Skeletal muscle cell (primary cell): ENCODE results near the gene LBX2.

ENCODE experiments used
- DNase-seq: peaks from one replicate; pipeline ENCODE4 v3.0.0-alpha.2; 2010; ENCODE audit warnings: low read depth
- H3K4me3 ChIP-seq: 2 replicates; pipeline ENCODE4 v1.5.1; 2011; ENCODE audit warnings: low read depth, mild to moderate bottlenecking, control low read depth, low read length, moderate library complexity

Gene LBX2, protein sequence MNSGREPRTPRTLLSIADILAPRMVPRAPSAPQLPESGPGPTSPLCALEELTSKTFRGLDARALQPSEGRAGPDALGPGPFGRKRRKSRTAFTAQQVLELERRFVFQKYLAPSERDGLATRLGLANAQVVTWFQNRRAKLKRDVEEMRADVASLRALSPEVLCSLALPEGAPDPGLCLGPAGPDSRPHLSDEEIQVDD

DNA sequence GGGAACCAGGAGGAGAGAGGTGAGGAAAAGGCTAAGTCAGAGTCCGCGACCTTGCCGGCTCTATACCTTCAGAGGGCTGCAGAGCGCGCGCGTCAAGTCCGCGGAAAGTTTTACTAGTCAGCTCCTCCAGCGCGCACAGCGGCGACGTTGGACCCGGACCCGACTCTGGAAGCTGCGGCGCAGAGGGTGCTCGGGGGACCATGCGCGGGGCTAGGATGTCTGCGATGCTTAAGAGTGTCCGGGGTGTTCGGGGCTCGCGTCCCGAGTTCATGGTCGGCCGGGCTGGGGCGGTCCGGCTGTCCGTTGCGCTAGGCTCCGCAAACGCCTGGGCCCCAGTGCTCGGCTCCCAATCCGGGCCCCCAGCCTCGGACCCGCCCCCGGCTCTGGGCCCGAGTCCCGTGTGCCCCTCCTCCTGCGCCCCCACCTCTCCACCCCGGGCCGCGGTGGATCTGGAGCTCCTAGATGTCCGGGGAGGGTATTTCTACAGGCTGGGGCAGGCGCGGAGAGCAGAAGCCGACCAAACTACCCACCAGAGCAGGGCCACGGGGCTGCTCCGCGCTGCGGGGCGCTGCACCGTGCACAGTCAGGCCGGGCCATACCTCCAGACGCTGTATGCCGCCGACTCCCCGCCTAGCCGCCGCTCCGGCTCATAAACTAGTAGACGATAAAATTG is at the start of gene LBX2:
TSS of gene LBX2 (minus strand) at position 337 of the 673 bp plus-strand sequence. CDS start at position 271, 66 bp downstream.
- DNase-seq: no peak
- peak within 1 kb of the TSS; percentile 41 for H3K4me3 ChIP-seq

DNA sequence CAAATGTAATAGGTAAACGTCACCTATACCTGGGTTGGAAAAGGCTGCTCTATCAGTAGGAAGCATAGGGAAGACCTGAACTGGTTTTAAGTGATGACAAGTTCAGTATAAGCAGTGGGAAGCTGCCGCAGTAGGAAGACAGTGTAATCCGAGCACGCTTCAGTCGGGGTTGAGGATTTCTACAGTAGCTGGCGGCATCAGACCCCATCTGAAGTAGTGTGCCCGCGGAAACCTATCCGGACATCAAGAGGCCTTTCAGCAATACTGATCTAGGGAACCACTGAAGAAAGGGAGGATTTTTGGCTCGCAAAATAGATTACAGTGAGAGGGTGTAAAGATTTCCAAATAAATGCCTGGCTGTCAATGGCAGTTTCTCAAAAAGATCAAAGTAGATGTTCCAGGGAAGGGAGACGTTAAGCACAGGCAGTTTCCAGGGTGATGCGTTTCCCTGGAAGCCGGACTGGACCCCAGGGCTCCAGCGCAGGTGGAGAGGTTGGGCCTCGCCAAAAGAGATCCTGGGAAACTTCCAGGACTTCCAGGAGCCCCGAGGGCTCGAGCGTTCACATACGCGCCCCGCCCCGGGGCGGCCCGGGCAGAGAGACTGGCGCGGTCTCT is 49.0 kb upstream of the LBX2 start:
- H3K4me3 ChIP-seq: peak overlapping the region; percentile 64
- no peak for DNase-seq

DNA sequence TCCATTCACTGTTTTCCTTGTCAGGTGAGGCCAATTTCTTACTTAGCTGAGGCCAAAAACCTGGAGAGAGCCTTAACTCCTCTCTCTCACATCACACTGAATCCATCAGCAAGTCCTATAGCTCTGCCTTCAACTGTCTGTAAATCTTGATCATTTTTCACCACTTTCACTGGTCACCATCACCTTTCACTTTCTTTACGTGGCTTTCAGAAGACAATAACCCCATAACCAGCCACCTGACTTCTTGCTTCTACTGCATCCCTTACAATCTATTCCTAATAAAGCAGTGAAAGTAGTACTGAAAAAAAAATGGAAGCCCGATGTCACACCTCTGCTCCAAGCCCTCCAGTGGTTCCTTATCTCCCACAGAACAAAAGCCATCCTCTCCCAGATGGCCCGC is 46.6 kb upstream of the LBX2 start:
- DNase-seq: no peak
- H3K4me3 ChIP-seq: no peak overlapping the region

DNA sequence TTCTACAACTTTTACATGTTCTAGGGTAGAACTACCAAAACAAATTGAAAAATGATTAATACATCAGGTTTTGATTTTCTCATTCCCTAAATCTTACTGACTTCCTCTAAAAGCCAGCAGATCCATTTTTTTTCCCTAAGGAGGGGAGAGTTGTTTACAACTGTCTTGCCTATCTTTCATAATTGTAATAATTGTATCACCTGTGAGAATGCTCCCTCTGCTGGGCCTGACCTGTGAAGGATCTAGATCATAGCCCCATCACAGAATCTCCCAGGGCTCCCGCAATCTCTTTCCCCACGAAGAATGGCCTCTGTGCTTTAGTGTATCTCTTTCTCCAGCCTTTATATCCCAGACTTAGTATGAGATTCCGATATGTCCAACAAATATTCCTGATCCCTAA is 45.2 kb upstream of the LBX2 start:
- DNase-seq: no peak
- H3K4me3 ChIP-seq: no peak overlapping the region

DNA sequence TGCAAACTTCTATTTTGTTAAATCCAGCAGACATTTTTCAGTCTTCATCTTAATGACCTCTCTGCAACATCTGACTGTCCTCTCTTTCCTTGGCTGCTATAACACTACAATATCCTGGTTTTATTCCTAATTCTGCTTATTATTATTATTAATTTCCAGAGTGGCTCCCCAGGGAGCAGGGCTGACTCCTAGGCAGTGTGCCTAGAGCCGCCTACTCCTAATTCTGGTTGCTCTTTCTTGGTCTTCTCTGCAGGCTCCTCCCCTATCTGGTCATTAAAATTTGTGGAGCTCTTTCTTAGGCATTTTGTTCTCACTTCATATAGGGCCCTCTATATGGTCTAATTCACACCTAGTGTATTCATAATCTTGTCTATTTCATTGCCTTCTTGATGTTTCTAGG is 43.6 kb upstream of the LBX2 start:
- no peak overlapping the region for H3K4me3 ChIP-seq
- no peak for DNase-seq

DNA sequence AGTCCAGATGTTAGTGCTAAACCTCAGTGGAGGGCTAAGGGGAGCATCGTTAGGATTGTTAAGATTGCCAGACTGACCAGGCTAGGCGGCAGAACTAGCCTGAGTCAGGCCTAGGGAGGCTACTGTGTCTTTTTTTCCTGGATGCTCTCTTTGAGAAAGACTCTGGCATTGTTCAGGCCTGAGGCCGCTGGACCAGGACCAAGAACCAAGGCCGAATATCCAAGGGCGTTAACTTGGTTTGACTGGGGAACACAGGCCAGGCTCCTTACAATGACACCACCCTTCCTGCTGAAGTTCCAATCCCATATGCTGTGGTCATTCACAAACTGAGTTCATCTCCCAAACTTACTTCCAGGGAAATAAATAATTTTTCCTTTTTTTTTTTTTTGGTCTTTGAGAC is 40.9 kb upstream of the LBX2 start:
- DNase-seq: no peak
- H3K4me3 ChIP-seq: no peak overlapping the region

DNA sequence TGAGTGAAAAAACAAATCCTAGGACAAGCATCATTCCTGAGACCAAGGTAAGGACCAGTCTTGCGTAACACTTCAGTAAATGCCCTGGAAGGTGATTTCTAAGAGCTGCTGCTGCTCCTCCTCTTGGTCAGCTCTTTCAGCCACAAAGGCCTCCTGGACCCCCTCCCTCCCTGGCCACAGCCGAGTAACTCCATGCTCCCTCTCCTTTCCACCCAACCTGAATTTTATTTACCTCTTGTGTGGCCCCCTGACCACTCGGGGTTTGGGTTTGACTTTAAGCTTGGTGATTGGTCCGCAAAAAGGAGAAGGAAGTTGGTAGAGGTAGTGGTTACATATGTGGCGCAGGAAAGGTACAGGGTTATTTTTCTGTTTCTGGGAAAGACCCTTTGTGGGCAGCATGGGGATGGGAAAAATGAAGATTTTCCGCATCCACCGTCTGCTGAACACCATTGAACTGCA is 39.5 kb upstream of the LBX2 start:
- no peak for DNase-seq
- H3K4me3 ChIP-seq: no peak overlapping the region

DNA sequence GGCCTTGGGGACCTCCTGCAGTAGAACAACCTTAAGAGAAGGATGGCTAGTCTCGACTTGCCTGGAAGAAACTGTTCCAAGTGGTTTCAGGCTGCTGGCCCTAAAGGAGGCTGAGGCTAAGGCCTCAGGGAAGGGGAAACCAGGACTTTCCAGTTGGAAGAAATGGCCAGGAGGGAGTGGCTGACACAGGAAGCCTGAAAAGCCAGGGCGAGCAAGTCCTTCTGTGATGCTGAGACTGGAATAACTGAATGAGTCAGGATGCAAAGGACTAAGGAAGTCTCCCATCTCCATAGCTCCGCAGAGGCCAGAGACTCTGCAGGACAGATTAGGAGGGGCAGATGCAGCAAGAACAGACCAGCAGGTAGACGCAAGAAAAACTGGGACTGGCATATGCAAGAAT is 37.7 kb upstream of the LBX2 start:
- no peak overlapping the region for H3K4me3 ChIP-seq
- no peak for DNase-seq

DNA sequence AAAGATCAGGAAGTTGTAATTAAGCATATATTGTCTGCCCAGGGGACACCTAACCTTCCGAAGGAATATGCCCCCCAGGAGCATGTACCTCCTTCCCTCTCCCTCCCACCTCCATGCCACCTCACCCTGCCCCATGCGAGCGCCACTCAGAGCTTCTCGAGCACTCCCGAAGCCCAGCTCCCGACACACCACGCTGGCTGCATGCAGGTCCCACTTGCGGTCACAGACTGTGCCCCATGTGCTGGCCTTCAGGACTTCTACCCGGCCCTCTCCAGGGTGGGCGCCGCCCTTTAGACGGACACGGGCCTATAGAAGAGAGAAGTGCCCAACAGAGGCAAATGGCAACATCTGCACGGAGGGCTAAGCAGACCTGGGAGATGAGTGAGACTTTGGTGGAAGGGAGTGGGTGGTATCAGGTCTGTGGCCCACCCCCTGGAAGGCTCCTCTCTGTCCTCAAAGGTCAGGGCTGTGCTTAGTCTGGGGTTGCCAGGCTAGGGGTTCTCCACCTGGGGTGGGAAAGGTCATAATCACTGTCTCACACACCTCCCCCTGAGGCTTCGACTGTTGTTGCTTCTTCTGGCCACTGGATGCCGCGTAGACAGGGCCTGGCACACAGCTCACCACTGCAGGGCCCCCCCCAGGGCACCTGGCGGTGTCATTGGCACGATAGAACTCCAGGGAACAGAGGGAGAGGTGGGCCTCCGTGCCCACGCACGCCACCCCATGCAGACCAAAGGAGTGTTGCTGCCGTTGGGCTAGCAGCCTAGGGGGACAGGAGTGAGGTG is 37.0 kb upstream of the LBX2 start:
- no peak for DNase-seq
- no peak overlapping the region for H3K4me3 ChIP-seq

DNA sequence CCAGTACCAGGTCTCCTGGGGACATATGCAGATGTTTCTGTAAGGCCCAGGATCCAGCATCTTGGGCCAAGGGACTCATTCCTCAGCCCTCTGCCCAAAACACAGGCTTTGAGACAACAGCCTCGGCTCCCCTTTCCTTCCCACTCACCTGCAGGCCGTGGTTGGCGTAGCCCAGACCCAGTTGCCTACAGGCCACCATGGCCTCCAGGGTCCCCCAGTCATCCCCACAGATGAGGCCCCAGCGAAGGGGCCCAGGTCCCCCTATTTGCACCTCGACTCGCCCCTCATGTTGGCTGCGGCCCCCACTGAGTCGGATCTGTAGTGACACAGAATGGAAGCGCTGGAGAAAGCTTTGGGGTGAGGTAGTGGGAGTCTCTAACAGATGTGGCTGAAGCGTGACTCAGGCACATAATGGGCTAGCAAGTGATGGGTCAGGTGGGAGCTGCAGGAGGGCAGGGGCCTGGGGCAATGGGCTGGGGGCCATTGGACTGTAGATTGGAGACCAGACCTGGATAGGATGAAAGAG is 36.1 kb upstream of the LBX2 start:
- DNase-seq: no peak
- H3K4me3 ChIP-seq: no peak overlapping the region

DNA sequence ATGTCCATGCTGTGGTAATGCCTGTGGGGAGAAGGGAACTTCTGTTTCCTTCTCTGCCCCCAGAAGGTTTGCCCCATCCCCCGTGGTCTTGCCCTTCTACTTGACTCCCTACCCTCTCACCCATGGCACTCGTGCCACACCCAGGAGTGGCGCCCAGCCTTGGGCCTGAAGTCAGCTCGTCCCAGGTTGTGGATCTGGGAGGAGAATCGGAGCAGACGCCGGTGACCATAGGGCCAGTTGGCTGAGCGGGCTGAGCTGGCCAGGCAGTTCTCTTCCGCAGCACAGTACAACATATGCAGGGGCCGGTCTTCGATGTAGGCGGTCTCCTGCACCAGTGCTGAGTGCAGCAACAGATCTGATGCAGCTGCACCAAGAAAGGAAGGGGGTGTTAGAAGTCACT is 35.0 kb upstream of the LBX2 start:
- no peak for DNase-seq
- H3K4me3 ChIP-seq: no peak overlapping the region

DNA sequence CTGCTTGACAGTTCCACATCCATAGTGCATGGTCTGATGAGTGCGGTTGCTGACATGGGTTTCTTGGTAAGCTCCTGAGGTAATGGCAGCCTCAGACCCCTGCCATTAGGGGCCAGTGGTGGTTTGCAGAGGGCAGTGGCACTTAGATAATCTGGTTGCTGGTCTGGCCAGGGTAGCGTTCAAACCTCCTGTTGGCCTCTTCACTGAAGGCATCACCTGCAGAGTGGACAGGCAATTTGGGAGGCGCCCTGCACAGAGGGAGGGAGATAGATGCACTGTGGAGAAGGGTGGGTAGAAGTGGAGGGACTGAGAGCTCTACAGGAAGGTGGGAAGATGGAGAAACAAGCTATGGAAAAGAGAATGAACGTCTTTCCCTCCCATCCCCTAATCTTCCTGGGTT is 34.1 kb upstream of the LBX2 start:
- H3K4me3 ChIP-seq: no peak overlapping the region
- DNase-seq: no peak

DNA sequence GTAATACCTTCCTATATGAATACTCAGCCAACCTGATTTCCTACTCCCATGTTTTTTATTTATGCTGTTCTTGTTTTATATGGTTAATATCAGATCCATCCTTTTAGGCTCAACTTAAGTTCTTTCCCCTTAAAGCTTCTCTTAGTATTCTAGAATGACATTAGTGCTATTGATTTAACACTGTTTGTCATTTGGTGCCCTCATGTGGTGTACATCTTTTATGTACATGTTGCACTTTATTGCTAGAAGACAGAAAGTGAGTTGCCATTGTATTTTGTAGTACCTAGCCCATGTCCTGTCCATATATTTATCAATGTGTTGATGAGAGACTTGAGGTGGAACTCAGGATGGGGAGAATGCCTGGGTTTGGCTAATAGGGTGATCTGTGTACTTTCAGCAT is 32.8 kb upstream of the LBX2 start:
- H3K4me3 ChIP-seq: no peak overlapping the region
- no peak for DNase-seq

DNA sequence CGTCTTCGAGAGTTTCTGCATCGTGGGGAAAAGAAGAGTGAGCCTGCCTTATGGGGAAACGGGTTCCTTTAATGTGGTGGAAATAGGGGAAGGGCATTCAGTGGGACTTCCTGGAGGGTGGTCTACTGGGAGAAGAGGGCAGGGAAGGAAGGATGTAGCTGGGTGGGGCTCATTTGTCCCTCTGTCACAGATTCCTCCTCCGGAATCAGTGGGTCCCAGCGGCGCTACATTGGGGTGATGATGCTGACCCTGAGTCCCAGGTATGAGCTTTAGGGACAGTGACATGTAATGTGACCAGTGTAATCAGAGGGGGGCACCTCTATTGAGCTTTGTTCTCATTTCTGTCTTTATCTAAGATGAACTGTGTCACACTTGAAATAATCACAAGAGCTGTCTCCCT is 32.3 kb upstream of the LBX2 start:
- H3K4me3 ChIP-seq: no peak overlapping the region
- DNase-seq: no peak

DNA sequence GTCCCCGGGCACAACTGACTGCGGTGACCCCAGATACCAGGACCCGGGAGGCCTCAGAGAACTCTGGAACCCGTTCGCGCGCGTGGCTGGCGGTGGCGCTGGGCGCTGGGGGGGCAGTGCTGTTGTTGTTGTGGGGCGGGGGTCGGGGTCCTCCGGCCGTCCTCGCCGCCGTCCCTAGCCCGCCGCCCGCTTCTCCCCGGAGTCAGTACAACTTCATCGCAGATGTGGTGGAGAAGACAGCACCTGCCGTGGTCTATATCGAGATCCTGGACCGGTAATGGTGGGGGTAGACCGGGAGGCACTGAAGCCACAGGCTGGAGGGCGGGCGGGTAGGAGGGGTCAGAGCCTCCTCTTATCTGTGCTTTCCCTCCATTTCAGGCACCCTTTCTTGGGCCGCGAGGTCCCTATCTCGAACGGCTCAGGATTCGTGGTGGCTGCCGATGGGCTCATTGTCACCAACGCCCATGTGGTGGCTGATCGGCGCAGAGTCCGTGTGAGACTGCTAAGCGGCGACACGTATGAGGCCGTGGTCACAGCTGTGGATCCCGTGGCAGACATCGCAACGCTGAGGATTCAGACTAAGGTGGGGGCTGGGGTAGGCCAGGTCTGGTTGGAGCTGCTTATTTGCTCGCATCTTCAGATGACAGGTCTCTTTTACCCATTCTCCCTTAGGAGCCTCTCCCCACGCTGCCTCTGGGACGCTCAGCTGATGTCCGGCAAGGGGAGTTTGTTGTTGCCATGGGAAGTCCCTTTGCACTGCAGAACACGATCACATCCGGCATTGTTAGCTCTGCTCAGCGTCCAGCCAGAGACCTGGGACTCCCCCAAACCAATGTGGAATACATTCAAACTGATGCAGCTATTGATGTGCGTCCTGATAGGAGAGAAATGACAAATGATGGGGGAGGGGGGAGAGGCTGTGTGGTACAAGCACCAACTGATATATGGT is 31.1 kb upstream of the LBX2 start:
- no peak for DNase-seq
- peak overlapping the region; percentile 74 for H3K4me3 ChIP-seq

DNA sequence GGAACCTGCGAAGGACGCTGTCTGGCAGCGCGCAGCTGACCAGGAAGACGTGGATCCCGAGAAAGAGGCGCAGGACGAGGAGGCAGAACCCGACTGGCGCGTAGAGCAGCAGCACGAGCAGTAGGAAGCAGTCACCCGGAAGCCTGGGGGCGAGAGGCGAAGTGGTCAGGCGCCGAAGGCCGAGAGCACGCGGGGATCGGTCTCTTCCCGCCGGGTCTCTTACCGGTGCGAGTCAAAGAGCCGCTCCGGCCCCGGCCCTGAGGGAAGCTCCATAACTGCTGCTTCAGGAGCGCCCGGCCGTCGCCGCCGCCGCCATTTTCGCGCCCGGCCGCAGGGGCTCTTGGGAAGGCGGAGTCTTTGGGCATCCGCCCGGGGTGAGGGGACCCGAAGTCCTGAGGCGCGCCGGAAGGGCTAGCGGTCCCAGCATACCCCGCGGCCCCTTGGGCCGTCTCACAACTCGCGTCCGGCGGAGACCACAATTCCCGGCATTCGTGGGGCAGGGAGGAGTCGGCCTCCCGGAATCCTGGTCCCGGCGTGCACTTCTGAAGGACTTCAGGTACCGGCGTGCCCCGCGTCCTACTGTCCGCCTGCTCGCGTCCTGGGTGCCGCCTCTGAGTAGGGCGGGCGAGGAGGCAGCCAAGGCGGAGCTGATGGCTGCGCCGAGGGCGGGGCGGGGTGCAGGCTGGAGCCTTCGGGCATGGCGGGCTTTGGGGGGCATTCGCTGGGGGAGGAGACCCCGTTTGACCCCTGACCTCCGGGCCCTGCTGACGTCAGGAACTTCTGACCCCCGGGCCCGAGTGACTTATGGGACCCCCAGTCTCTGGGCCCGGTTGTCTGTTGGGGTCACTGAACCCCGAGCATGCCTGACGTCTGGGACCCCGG is 30.2 kb upstream of the LBX2 start, which contains the start of the genes AUP1 and HTRA2:
TSS of gene AUP1 (minus strand) at position 350 of the 882 bp plus-strand sequence. CDS start at position 273, 77 bp downstream.
TSS of gene HTRA2 (plus strand) at position 577 of the 882 bp plus-strand sequence. CDS start at position 651, 74 bp downstream.
- peak within 1 kb of the TSS; percentile 74 for H3K4me3 ChIP-seq
- DNase-seq: peak; percentile 97

DNA sequence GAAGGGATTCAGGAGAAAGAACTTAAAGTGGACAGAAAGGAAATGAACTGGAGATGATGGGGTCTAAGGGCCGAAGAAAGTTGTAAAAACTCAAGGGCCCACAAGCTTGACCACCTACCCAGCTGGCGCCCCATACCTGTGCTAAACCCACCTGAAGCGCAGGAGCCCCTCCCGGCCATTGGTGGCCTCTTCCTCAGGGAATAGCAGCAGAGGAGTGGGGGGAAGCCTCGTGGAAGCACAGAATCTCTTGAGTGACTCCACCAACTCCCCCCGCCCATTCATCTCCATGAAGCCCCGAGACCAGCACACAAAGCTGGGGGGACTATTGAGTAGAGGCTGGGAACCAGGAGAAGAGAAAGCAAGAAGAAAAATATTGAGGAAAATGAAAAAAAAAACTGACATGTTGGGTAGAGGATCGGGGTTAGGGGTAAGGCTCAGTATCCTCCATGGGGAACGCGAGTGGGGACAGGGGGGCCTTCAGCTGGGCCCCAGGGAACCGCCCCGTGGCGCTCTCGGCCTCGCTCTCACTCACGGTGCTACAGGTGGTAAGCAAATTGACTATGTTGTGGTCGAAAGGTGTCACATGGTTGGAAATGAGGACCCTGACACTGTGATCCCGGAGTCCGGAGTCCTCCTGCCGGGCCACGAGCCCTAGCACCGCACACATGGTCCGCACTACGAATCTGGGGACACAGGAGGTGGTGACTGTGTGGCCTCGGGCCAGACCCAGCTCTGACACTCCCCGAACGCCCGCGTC is 29.4 kb upstream of the LBX2 start:
- no peak for DNase-seq
- H3K4me3 ChIP-seq: peak overlapping the region; percentile 74
